KMS-11 (cell line): ENCODE results near the gene ADGB.

ENCODE experiments used
- H2AFZ ChIP-seq: fragments of 200-600 bp; sonication (generic); 2 replicates; pipeline ENCODE4 v1.6.1; 2016; ENCODE audit warnings: antibody characterized with exemption, mixed run types, low read depth
- H3K27ac ChIP-seq: fragments of 200-600 bp; sonication (generic); 2 replicates; pipeline ENCODE4 v1.6.1; 2016; ENCODE audit warnings: mild to moderate bottlenecking, mixed run types
- H3K27me3 ChIP-seq: fragments of 200-600 bp; sonication (generic); 2 replicates; pipeline ENCODE4 v1.6.1; 2017; ENCODE audit warnings: mild to moderate bottlenecking, low read depth, mixed run types, moderate library complexity; ENCODE audit not compliant: insufficient read depth
- H3K36me3 ChIP-seq: fragments of 200-600 bp; sonication (generic); 2 replicates; pipeline ENCODE4 v1.6.1; 2017; ENCODE audit warnings: mild to moderate bottlenecking, mixed run types; ENCODE audit not compliant: insufficient read depth
- H3K4me1 ChIP-seq: fragments of 200-600 bp; sonication (generic); 2 replicates; pipeline ENCODE4 v1.6.1; 2016; ENCODE audit warnings: mild to moderate bottlenecking, low read depth, mixed run types; ENCODE audit not compliant: poor library complexity, severe bottlenecking
- H3K4me2 ChIP-seq: fragments of 200-600 bp; sonication (generic); 2 replicates; pipeline ENCODE4 v1.7.0; 2016; ENCODE audit warnings: mild to moderate bottlenecking, mixed run types
- H3K4me3 ChIP-seq: fragments of 200-600 bp; sonication (generic); IDR thresholded peaks from 2 replicates; pipeline ENCODE4 v1.6.1; 2017; ENCODE audit warnings: low read depth, low read length, mixed read lengths; ENCODE audit not compliant: insufficient read depth
- H3K79me2 ChIP-seq: fragments of 200-600 bp; sonication (generic); 2 replicates; pipeline ENCODE4 v1.6.1; 2016; ENCODE audit warnings: low read depth, mixed run types; ENCODE audit not compliant: insufficient read depth
- H3K9ac ChIP-seq: fragments of 200-600 bp; sonication (generic); 2 replicates; pipeline ENCODE4 v1.6.1; 2016; ENCODE audit warnings: mild to moderate bottlenecking, mixed run types
- H4K20me1 ChIP-seq: fragments of 200-600 bp; sonication (generic); 2 replicates; pipeline ENCODE4 v1.6.1; 2016; ENCODE audit warnings: mild to moderate bottlenecking, mixed run types; ENCODE audit not compliant: insufficient read depth
- CTCF ChIP-seq: fragments of 200-600 bp; sonication (generic); conservative IDR thresholded peaks from 2 replicates; pipeline ENCODE4 v1.6.1; 2017; ENCODE audit warnings: low read depth, mild to moderate bottlenecking, antibody characterized with exemption, low read length, moderate library complexity, mixed read lengths

ADGB gene

GRCh38 chr6:146642921-146643320 is 44.1 kb downstream of the ADGB start:
- Histone ChIP-seq H3K36me3 (no peaks in the 10 kb centered on the region), H3K4me2 (no peak overlapping the region), H3K27me3 (no peaks in the 10 kb centered on the region), H3K79me2 (no peaks in the 10 kb centered on the region), H4K20me1 (no peaks in the 10 kb centered on the region), H3K9ac (no peak overlapping the region), H3K4me1 (no peaks in the 10 kb centered on the region), H3K27ac (no peak overlapping the region), H3K4me3 (no peak overlapping the region), H2AFZ (no peak overlapping the region)
- no peak for TF ChIP-seq CTCF

- Histone ChIP-seq H2AFZ (no peak overlapping the region), H3K27me3 (no peaks in the 10 kb centered on the region), H3K4me3 (no peak overlapping the region), H3K4me2 (no peak overlapping the region), H3K4me1 (no peaks in the 10 kb centered on the region), H3K27ac (no peak overlapping the region), H4K20me1 (no peaks in the 10 kb centered on the region), H3K79me2 (no peaks in the 10 kb centered on the region), H3K9ac (no peak overlapping the region), H3K36me3 (no peaks in the 10 kb centered on the region)
- no peak for TF ChIP-seq CTCF
Measured at GRCh38 chr6:146650799-146651481, 52.2 kb downstream of the ADGB start.

- no peak overlapping the region for H3K4me3 ChIP-seq
- H3K79me2 ChIP-seq, result no peaks in the 10 kb centered on the region
- H3K36me3 ChIP-seq, result no peaks in the 10 kb centered on the region
- no peak overlapping the region for H2AFZ ChIP-seq
- no peak overlapping the region for H3K27ac ChIP-seq
- no peak overlapping the region for H3K4me2 ChIP-seq
- no peaks in the 10 kb centered on the region for H4K20me1 ChIP-seq
- no peaks in the 10 kb centered on the region for H3K4me1 ChIP-seq
- no peaks in the 10 kb centered on the region for H3K27me3 ChIP-seq
- TF ChIP-seq CTCF, result no peak
- no peak overlapping the region for H3K9ac ChIP-seq
Measured at GRCh38 chr6:146651482-146651863, 52.7 kb downstream of the ADGB start.

- H3K79me2 ChIP-seq, result no peaks in the 10 kb centered on the region
Measured at GRCh38 chr6:146657432-146657831, 58.7 kb downstream of the ADGB start.

More at GRCh38 chr6:146657432-146657831, 58.7 kb downstream of the ADGB start:
- H4K20me1 ChIP-seq, result no peaks in the 10 kb centered on the region
- H3K9ac ChIP-seq, result no peak overlapping the region
- H2AFZ ChIP-seq, result no peak overlapping the region
- H3K4me3 ChIP-seq, result no peak overlapping the region
- H3K4me2 ChIP-seq, result no peak overlapping the region
- H3K36me3 ChIP-seq, result no peaks in the 10 kb centered on the region
- H3K27ac ChIP-seq, result no peak overlapping the region
- H3K27me3 ChIP-seq, result no peaks in the 10 kb centered on the region
- no peak for TF ChIP-seq CTCF
- no peaks in the 10 kb centered on the region for H3K4me1 ChIP-seq
